ENCODE measurements around the gene SPNS2.

Gene SPNS2, protein sequence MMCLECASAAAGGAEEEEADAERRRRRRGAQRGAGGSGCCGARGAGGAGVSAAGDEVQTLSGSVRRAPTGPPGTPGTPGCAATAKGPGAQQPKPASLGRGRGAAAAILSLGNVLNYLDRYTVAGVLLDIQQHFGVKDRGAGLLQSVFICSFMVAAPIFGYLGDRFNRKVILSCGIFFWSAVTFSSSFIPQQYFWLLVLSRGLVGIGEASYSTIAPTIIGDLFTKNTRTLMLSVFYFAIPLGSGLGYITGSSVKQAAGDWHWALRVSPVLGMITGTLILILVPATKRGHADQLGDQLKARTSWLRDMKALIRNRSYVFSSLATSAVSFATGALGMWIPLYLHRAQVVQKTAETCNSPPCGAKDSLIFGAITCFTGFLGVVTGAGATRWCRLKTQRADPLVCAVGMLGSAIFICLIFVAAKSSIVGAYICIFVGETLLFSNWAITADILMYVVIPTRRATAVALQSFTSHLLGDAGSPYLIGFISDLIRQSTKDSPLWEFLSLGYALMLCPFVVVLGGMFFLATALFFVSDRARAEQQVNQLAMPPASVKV

DNA sequence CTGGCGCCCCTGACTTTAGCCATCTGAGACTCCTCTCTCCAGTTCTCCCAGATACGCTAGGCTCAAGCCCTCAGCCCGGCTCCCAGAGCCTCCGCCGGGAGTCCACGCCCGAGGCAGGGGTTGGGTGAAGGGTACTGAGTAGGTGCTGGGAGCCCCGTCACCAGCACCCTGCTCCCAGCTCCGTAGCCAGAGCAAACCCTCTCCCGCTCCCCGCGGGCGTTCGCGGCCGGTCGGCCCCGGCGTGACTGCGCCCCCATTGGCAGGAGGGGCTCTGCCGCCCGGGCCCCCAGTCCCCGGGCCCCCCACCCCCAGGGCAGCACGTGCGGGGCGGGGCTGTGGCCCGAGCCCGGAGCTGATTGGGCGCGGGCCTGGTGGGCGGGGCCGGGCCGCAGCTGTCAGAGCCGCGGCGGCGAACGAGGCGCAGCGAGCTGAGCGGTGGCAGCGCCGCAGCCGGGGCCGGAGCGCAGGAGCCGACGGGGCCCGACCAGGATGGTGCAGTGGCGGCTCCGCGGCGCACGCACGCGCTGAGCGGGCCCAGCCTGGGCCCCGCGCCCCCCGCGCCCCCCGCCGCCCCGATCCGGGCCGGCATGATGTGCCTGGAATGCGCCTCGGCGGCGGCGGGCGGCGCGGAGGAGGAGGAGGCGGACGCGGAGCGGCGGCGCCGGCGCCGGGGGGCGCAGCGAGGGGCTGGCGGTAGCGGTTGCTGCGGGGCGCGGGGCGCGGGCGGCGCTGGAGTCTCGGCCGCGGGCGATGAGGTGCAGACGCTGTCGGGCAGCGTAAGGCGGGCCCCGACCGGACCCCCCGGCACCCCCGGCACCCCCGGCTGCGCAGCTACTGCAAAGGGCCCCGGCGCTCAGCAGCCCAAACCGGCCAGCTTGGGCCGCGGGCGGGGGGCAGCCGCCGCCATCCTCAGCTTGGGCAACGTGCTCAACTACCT lies at the start of gene SPNS2:
SPNS2 (plus strand) TSS at position 421 of the 937 bp plus-strand sequence; CDS start at position 588, 167 bp downstream.
- TF ChIP-seq, protein P1, sequence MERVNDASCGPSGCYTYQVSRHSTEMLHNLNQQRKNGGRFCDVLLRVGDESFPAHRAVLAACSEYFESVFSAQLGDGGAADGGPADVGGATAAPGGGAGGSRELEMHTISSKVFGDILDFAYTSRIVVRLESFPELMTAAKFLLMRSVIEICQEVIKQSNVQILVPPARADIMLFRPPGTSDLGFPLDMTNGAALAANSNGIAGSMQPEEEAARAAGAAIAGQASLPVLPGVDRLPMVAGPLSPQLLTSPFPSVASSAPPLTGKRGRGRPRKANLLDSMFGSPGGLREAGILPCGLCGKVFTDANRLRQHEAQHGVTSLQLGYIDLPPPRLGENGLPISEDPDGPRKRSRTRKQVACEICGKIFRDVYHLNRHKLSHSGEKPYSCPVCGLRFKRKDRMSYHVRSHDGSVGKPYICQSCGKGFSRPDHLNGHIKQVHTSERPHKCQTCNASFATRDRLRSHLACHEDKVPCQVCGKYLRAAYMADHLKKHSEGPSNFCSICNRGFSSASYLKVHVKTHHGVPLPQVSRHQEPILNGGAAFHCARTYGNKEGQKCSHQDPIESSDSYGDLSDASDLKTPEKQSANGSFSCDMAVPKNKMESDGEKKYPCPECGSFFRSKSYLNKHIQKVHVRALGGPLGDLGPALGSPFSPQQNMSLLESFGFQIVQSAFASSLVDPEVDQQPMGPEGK (CRISPR knock-in tag; IDR thresholded peaks at IDR 0.05; ENCODE audit: borderline replicate concordance): no peak
- TF ChIP-seq PPARA (CRISPR knock-in tag; IDR thresholded peaks at IDR 0.05; ENCODE audit: borderline replicate concordance): no peak
- TF ChIP-seq ZC3H10 (CRISPR knock-in tag; IDR thresholded peaks at IDR 0.05): no peak
- TF ChIP-seq ARNTL (CRISPR knock-in tag; IDR thresholded peaks at IDR 0.05; ENCODE audit: borderline replicate concordance, low read depth): no peak
- TF ChIP-seq, protein P2, sequence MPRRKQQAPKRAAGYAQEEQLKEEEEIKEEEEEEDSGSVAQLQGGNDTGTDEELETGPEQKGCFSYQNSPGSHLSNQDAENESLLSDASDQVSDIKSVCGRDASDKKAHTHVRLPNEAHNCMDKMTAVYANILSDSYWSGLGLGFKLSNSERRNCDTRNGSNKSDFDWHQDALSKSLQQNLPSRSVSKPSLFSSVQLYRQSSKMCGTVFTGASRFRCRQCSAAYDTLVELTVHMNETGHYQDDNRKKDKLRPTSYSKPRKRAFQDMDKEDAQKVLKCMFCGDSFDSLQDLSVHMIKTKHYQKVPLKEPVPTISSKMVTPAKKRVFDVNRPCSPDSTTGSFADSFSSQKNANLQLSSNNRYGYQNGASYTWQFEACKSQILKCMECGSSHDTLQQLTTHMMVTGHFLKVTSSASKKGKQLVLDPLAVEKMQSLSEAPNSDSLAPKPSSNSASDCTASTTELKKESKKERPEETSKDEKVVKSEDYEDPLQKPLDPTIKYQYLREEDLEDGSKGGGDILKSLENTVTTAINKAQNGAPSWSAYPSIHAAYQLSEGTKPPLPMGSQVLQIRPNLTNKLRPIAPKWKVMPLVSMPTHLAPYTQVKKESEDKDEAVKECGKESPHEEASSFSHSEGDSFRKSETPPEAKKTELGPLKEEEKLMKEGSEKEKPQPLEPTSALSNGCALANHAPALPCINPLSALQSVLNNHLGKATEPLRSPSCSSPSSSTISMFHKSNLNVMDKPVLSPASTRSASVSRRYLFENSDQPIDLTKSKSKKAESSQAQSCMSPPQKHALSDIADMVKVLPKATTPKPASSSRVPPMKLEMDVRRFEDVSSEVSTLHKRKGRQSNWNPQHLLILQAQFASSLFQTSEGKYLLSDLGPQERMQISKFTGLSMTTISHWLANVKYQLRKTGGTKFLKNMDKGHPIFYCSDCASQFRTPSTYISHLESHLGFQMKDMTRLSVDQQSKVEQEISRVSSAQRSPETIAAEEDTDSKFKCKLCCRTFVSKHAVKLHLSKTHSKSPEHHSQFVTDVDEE (CRISPR knock-in tag; IDR thresholded peaks at IDR 0.05): no peak
- peak; percentile 85 for ATAC-seq

DNA sequence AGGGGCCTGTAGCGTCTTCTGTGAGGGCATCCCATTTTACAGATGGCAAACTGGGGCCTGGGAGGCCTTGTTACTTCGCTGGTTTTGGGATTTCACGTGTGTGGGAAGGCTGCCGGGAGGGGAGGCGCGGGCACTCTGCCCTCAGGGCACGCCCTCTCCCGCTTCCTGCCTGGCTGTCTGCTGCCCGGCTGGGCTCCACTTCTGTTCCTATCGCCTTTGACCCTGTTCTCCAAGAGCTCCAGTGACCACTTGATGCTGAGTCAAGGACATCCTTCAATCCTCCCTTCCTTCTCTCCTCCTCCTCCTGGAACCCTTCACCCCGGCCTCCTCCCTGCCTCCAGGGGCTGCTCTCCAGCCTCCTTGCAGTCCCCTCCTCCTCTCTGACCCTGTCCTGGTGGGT lies 48.9 kb upstream of the SPNS2 start:
- TF ChIP-seq CSDC2 (CRISPR knock-in tag; IDR thresholded peaks at IDR 0.05): no peak
- no peak for TF ChIP-seq ZC3H10 (CRISPR knock-in tag; IDR thresholded peaks at IDR 0.05)
- TF ChIP-seq ISL1 (CRISPR knock-in tag; IDR thresholded peaks at IDR 0.05): no peak
- TF ChIP-seq SNAI2 (CRISPR knock-in tag; IDR thresholded peaks at IDR 0.05): no peak
- TF ChIP-seq, protein P3, sequence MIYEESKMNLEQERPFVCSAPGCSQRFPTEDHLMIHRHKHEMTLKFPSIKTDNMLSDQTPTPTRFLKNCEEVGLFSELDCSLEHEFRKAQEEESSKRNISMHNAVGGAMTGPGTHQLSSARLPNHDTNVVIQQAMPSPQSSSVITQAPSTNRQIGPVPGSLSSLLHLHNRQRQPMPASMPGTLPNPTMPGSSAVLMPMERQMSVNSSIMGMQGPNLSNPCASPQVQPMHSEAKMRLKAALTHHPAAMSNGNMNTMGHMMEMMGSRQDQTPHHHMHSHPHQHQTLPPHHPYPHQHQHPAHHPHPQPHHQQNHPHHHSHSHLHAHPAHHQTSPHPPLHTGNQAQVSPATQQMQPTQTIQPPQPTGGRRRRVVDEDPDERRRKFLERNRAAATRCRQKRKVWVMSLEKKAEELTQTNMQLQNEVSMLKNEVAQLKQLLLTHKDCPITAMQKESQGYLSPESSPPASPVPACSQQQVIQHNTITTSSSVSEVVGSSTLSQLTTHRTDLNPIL (CRISPR knock-in tag; IDR thresholded peaks at IDR 0.05; ENCODE audit: low read depth): no peak
- TF ChIP-seq GLIS3 (CRISPR knock-in tag; IDR thresholded peaks at IDR 0.05): no peak
- no peak for TF ChIP-seq ZFP30 (CRISPR knock-in tag; IDR thresholded peaks at IDR 0.05)
- TF ChIP-seq TOX (CRISPR knock-in tag; IDR thresholded peaks at IDR 0.05; ENCODE audit: borderline replicate concordance): no peak
- TF ChIP-seq ZNF70 (CRISPR knock-in tag; IDR thresholded peaks at IDR 0.05): no peak
- TF ChIP-seq, protein P4, sequence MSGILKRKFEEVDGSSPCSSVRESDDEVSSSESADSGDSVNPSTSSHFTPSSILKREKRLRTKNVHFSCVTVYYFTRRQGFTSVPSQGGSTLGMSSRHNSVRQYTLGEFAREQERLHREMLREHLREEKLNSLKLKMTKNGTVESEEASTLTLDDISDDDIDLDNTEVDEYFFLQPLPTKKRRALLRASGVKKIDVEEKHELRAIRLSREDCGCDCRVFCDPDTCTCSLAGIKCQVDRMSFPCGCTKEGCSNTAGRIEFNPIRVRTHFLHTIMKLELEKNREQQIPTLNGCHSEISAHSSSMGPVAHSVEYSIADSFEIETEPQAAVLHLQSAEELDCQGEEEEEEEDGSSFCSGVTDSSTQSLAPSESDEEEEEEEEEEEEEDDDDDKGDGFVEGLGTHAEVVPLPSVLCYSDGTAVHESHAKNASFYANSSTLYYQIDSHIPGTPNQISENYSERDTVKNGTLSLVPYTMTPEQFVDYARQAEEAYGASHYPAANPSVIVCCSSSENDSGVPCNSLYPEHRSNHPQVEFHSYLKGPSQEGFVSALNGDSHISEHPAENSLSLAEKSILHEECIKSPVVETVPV (CRISPR knock-in tag; IDR thresholded peaks at IDR 0.05): no peak
- TF ChIP-seq OSR1 (CRISPR knock-in tag; IDR thresholded peaks at IDR 0.05): no peak
- ATAC-seq: no peak

DNA sequence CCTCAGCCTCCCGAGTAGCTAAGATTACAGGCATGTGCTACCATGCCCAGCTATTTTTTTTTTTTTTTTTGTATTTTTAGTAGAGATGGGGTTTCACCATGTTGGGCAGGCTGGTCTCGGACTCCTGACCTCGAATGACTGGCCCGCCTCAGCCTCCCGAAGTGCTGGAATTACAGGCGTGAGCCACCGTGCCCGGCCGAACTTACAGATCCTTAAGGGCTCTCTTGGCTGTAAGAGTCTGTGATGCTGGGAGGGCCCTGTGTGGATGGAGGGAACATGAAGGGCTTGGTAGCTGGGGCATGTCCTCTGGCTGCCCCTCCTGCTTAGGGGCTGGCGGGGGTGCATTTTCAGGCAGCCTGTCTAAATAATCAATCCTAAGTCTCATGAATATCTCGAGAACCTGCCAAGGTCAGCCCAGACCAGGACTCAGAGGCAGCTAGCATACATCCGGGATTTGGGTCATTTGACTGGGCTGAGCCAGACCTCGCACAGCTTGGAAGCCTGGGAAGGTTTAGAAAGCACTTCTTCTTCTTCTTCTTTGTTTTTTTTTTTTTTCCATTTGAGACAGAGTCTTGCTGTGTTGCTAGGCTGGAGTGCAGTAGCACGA lies 47.9 kb upstream of the SPNS2 start:
- no peak for ATAC-seq
- TF ChIP-seq ZNF8 (CRISPR knock-in tag; IDR thresholded peaks at IDR 0.05) (no peak), ZNF565 (CRISPR knock-in tag; conservative IDR thresholded peaks at IDR 0.05; ENCODE audit: low read depth) (no peak), OSR1 (CRISPR knock-in tag; IDR thresholded peaks at IDR 0.05) (no peak), PPARA (CRISPR knock-in tag; IDR thresholded peaks at IDR 0.05; ENCODE audit: borderline replicate concordance) (no peak), RARB (CRISPR knock-in tag; IDR thresholded peaks at IDR 0.05) (no peak), CSDC2 (CRISPR knock-in tag; IDR thresholded peaks at IDR 0.05) (no peak), TOX (CRISPR knock-in tag; IDR thresholded peaks at IDR 0.05; ENCODE audit: borderline replicate concordance) (no peak), ZC3H10 (CRISPR knock-in tag; IDR thresholded peaks at IDR 0.05) (no peak)
- TF ChIP-seq, protein P3 (CRISPR knock-in tag; IDR thresholded peaks at IDR 0.05; ENCODE audit: low read depth): no peak
- TF ChIP-seq, protein P5, sequence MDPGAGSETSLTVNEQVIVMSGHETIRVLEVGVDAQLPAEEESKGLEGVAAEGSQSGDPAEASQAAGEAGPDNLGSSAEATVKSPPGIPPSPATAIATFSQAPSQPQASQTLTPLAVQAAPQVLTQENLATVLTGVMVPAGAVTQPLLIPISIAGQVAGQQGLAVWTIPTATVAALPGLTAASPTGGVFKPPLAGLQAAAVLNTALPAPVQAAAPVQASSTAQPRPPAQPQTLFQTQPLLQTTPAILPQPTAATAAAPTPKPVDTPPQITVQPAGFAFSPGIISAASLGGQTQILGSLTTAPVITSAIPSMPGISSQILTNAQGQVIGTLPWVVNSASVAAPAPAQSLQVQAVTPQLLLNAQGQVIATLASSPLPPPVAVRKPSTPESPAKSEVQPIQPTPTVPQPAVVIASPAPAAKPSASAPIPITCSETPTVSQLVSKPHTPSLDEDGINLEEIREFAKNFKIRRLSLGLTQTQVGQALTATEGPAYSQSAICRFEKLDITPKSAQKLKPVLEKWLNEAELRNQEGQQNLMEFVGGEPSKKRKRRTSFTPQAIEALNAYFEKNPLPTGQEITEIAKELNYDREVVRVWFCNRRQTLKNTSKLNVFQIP (CRISPR knock-in tag; IDR thresholded peaks at IDR 0.05; ENCODE audit: borderline replicate concordance, low read depth): no peak
